Esophagus mucosa (tissue), 1 donor: ENCODE results near the gene WBP1. TPM values are rescaled to one million over a fixed set of nuclear protein-coding genes. Genes with fewer than 3 reads are reported as not detected.
A peak's percentile ranks its signal among the peaks of the same experiment; 100 is the strongest.
"Not testable (repeated sequence)": the region's sequence is repeated elsewhere in the genome, so short reads cannot be mapped to it uniquely, and the experiment has no call there.

ENCODE experiments used
- ATAC-seq: fragments of 200-7000 bp; cut with Tn5 transposase; one replicate; pipeline ENCODE4 v1.9.1; 2020
- total RNA-seq: library from RNA; stranded (reverse); gene quantifications from one replicate; pipeline ENCODE4 v1.2.4, GENCODE V29; 2023
- donor health status: DM: yes; HTN: yes; CAD: no.

WBP1 gene
- total RNA-seq, 1 donor from 2014 or later: 30.6 TPM

DNA sequence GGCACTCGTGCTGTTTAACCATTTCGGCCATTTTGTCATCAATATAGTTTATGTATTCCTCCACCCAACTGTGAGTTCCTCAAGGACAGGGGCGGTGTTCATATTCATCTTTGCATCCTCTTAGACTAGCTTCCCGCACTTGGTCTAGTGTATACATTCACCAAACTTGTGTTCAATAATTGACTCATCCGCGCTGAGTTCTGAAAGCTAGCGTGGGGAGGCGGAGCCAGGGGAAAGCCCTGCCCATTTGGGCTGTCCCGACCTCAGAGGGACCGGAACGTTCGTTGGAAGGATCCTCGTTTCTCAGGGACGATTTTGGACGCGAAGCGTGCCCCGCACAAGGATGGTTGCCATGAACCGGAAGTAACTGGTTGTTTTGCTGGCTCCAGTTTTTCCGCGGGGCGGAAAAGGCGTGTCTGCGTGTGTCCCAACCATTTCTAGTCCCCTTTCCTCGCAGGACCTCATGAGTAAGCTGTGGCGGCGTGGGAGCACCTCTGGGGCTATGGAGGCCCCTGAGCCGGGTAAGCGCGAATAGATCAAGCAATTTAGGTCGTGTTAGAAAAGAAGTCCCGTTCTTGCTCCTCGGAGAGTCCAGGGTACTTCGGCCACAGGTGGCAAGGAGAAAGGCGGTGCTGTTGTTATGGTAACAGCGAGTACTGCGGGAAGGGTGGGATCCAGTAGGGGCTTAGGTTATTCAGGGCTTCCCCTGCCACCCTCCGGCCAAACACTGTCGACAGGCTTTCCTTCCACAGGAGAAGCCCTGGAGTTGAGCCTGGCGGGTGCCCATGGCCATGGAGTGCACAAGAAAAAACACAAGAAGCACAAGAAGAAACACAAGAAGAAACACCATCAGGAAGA lies 3.4 kb upstream of the WBP1 start, which contains the start of gene INO80B:
Gene INO80B (plus strand): TSS at position 434 of the 858 bp plus-strand sequence. CDS start 30 bp downstream, at position 464.
- ATAC-seq: peak; percentile 75

DNA sequence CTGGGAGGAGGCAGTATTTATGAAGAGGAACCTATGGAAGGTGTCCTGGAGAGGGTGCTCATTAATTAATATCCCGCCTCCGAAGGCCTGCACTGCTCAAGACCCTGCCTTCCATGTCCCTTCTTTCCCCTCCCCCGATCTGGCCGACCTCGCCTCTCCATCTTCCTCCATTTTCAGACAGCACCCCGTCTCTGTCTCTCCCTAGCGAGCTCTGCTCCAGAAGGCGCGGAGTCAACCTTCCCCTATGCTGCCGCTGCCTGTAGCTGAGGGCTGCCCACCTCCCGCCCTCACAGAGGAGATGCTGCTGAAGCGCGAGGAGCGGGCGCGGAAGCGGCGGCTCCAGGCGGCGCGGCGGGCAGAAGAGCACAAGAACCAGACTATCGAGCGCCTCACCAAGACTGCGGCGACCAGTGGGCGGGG lies 1.1 kb upstream of the WBP1 start:
- ATAC-seq: no peak

DNA sequence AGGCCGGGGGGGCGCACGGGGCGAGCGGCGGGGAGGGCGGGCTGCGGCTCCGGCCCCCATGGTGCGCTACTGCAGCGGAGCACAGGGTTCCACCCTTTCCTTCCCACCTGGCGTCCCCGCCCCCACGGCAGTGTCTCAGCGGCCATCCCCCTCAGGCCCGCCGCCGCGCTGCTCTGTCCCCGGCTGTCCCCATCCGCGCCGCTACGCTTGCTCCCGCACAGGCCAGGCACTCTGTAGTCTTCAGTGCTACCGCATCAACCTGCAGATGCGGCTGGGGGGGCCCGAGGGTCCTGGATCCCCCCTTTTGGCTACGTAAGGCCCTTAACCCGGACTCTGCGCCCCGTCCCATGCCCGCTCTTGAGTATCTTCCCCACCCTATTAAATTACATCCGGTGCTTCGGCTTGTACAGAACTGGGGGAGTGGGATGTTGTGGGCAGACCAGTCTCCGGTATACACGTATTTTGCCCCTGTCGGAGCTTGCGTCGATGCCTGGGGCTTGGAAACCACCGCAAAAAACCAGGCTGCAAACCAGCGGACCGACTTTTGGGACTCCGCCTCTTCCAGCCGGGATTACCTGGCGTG lies 598 bp upstream of the WBP1 start:
- peak; percentile 42 for ATAC-seq

DNA sequence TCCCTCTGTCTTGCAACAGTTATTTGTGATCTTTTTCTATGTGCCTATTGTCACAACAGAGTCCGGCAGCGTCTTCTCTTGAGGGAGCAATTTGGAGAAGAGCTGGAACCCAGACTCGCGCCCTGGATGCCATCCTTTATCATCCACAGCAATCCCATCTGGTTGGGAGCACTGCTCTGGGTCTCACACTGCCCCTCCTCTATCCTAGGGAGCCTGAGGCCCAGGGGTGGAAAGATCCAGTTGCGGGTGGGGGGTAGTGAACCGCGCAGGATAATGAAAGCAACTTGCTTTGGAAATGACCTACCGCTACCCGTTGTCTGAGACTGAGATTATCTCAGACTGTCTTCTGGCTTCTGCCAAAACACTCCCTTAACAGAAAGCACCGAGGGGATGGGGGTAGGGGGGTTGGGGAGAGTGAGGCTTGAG lies 713 bp downstream of the WBP1 start:
- no peak for ATAC-seq

DNA sequence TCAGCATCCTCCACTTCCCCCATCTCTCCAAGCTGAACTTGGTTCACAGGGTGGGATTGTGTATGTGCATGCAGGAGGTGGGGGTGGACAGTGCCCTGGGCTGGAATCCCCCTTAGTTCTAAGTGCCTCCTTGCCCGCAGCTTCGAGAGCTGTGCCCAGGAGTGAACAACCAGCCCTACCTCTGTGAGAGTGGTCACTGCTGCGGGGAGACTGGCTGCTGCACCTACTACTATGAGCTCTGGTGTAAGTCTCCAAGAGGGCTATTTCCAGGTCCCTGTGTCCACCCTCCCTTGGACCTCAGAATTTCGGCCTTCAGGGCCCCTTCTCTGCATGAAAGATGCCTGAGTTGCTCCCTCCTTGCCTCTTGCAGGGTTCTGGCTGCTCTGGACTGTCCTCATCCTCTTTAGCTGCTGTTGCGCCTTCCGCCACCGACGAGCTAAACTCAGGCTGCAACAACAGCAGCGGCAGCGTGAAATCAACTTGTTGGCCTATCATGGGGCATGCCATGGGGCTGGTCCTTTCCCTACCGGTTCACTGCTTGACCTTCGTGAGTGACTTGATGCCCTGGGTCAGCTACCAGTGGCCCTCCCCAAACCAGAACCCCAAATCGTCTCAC lies 1.4 kb downstream of the WBP1 start:
- not testable (repeated sequence) for ATAC-seq

DNA sequence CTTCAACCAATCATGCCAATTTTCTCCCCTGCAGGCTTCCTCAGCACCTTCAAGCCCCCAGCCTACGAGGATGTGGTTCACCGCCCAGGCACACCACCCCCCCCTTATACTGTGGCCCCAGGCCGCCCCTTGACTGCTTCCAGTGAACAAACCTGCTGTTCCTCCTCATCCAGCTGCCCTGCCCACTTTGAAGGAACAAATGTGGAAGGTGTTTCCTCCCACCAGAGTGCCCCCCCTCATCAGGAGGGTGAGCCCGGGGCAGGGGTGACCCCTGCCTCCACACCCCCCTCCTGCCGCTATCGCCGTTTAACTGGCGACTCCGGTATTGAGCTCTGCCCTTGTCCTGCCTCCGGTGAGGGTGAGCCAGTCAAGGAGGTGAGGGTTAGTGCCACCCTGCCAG lies 1.9 kb downstream of the WBP1 start:
- not testable (repeated sequence) for ATAC-seq

DNA sequence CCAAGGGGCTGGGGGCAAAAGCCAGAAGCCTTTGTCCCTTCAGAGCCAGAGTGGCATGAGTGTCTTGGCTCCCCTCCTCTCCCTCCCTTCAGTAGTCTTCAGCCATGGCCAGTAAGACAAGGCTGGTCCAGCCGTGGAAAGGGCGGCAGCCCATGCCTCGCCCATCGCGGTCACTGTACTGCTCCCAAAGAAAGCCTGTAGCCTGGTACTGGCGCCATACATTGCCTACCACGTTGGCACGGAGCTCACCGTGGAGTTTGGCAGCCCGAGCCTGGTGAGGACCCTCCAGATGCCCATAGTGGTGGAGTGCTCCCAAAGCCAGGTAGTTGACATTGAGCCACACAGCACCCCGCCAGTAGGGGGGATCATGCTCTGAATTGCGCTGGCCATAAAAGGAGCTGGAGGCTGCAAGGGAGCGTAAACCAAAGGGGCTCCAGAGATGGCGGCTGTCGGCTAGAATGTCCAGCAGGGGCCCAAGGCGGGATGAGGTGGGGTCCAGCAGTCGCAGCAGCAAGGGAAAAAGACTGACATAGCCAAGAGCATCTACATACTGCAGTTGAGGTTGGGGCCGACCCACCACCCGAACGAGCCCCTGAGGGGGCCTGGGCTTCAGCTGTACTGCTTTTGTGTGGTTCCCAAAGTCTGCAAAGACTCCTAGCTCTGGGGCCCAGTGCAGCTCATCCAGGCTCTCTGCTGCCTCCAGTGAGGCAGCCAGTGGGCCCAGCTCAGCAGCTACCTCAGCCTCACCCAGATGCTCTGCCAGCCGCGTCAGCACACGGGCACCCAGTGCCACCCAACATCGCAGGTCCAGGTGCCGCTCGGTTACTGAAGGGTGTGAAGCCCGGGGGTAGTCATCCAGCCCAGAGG lies 3.2 kb downstream of the WBP1 start:
- ATAC-seq: no peak

DNA sequence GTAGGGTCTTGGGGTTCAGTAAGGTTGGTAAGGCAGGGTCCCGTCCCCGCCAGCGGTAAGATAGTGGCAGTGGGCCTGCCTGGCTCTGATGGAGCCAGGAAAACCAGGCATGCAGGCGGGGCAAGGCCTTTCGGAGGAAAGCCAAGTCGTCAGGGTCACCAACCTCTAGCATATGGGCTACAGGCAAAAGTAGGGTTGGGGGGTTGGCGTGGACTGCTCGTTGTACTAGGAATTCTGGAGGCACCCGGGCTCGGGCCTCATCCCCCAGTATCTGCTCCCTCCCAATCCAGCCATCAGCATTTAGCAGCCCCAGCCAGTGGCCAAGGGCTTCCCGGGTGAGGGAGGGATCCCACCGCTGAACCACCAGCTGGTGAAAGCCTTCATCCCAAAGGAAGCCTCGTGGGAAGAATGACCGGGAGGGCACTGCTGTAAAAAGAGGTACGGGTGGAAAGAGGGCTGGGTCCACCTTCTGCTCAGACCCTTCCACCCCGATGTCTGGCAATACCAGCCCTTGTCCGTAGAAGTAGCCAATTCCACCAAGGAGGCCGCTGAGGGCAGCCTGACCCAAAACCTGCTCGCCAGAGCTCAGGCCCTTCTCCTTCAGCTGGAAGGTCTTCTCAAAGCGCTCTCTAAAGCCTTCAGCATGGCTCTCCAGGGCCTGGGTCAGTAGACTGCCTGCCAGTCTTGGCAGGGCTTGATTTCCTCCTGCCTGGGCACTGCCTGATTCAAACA lies 4.0 kb downstream of the WBP1 start:
- ATAC-seq: no peak

DNA sequence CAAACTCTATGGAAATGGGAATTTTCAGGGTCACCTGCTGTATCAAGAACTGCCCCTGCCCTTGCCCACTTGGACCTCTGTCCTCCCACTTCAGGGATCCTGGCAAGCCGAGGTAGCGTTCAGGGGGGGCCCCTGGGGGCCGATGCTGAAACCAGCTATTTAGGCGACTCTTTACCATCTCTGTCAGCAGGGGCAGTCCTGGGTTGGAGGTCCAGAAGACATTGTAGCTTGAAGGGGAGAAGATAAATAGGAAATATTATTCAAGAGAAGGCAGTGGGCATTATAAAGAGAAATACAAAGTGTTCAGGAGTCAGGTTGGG lies 4.5 kb downstream of the WBP1 start:
- no peak for ATAC-seq

DNA sequence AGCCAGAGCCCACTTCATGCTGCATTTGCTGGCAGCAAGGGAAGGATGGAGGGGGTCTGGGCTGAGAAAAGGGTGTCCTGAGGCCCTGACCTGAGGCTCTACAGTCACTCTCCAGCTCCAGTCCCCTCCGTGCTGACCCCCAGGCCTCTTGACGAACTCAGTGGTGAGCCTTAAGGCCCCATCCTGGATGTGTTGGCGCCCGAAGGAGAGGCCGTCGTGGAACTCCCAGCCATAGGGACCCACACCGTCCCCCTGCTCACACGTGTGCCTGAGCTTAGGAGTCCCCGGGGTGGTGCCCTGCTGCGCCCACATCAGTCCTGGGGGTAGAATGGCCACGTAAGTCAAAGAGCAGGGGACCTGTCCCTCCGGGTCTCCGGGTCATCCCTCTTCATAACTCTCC lies 6.2 kb downstream of the WBP1 start:
- peak; percentile 32 for ATAC-seq

DNA sequence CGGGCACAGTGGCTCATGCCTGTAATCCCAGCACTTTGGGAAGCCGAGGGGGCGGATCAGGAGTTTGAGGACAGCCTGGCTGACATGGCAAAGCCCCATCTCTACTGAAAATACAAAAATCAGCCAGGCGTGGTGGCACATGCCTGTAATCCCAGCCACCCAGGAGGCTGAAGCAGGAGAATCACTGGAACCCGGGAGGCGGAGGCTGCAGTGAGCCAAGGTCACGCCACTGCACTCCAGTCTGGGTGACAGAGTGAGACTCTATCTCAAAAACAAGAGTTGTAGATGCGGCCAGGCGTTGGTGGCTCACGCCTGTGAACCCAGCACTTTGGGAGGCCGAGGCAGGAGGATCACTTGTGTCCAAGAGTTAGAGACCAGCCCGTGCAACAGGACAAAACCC lies 12.5 kb downstream of the WBP1 start:
- not testable (repeated sequence) for ATAC-seq

DNA sequence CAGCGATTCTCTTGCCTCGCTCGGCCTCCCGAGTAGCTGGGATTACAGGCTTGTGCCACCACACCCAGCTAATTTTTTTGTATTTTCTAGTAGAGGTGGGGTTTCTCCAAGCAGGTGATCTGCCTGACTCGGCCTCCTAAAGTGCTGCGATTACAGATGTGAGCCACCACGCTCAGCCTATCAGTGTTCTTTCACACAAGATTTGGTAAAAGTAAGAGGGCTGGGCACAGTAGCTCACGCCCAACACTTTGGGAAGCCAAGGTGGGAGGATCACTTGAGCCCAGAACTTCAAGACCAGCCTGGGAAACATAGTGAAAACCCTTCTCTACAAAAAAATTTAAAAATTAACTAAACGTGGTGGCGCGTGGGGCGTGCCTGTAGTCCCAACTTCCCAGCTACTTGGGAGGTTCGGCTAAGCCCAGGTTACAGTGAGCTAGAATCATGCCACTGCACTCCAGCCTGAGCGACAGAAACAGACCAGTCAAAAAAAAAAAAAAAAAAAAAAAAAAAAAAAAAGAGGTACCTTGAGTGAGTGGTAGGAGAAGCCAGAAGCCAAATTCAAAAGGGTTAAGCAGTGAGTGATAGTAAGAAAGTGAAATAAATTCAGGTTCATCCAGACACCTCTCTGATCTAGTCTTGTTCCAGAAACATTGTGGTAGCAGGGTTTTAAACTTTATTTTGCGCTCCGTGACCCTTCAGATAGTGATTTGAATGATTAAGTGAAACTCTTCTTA lies 13.3 kb downstream of the WBP1 start:
- ATAC-seq: peak; percentile 45

DNA sequence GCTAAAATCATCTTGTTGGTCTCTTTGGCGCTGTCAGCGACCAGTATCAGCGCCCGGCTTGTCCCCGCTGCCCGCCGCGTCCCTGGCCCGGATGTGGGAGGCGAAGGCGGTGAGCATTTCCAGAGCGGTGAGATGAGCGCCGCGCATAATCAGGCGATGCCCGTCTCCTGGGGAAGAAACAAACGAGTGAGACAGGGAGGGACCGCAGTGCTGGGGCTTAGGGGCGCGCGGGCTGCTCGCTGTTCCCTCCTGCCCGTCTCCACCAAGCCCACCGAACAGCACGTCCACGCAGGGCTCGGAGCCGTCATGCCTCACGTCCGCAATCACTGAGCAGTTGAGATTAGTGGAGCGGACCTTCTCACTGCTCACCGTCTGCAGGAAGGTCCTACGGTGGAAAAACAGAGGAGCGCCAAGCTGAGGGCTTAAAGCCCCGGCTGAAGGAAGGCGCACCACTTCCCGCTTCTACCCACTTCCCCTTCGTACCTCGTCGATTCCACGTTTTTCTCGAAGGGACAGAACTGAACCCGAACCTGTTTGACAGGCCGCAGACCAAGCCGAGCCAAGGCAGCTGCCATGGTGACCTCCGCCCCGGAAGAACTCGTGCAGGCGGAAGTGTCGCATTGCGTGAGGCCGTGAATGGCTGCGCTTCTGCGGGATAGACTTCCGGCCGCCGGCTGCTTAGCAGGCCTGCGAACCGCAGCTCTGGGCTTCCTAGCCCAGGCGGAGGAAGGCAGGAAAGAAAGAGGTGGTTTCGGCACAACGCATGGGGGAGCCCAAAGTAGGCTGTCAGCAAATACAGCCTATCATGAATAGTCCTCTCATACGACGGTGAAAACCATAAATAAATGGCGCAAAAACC lies 14.1 kb downstream of the WBP1 start, which contains the start of gene MRPL53:
Gene MRPL53 (minus strand): TSS at position 595 of the 859 bp plus-strand sequence. CDS start 20 bp downstream, at position 575.
- ATAC-seq: peak; percentile 95

DNA sequence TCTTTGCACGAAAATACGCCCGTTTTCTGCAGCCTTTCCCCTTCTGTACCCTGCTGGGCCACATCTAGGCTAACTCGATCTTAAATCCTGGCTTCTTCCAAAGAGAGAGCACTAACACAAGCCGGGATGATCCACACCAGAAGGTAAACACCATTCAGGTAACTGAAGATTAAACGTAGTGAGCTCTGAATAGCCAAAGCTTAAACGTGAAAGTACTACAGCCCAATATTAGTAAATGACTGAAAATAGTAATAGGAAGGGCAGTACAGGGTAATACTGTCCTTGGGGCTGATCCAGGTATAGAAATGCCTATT lies 14.7 kb downstream of the WBP1 start:
- peak; percentile 4 for ATAC-seq

DNA sequence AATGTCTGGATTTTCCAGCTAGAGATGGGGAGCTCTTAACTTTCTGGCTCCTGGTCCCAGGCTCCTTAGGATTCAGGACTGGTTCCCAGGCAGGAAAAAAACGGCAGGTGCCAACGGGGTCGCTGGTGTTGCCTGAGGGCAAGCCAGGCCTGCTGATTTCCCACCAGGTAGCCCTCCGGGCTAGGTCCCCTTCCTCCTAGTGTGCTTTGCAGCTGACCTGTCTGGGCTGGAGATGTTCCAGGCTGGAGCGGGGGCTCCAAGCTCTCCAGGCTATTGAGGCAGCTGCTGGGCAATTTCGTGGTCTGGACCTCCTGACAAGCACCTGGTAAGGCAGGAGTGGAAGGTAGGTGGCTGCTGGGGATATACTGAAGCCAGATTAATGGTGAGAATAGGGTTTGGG lies 16.2 kb downstream of the WBP1 start:
- no peak for ATAC-seq

DNA sequence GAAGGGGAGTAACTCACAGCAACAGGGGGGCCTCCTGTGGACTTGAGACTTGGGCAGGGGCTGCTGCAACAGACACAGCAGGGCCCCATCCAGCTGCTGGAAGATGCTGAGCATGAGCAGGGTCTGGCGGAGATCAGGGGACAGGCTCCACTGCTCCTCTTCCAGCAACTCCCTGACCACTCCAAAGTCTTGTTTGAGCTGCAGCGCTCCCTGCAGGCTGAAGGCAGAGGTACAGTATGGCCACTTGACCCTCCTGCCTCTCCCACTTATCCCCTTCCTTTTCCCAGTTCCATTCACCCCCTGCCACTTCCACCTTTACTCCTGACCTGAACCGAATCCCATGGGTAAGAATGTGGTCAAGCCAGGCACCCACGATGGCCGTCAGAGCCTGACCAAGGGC lies 16.7 kb downstream of the WBP1 start:
- no peak for ATAC-seq

DNA sequence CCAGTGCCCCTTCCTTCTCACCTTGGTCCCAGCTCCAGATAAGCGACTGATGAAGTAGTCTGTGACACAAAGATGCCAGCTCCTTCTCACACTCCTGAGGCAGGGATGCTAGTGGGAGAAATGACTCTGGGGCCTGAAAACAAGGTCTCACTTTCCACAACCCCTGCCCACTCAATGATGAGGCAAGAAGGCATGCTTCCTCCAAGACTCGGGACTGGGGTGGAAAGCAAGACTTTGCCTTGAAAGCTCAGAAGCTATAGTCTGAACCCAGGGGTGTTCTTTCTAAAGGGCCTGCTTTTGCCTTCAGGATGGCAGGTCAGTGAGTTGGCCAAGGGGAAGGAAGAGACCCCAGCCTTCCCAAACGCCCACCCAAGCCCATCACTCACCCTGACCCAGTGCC lies 23.2 kb downstream of the WBP1 start:
- ATAC-seq: no peak

DNA sequence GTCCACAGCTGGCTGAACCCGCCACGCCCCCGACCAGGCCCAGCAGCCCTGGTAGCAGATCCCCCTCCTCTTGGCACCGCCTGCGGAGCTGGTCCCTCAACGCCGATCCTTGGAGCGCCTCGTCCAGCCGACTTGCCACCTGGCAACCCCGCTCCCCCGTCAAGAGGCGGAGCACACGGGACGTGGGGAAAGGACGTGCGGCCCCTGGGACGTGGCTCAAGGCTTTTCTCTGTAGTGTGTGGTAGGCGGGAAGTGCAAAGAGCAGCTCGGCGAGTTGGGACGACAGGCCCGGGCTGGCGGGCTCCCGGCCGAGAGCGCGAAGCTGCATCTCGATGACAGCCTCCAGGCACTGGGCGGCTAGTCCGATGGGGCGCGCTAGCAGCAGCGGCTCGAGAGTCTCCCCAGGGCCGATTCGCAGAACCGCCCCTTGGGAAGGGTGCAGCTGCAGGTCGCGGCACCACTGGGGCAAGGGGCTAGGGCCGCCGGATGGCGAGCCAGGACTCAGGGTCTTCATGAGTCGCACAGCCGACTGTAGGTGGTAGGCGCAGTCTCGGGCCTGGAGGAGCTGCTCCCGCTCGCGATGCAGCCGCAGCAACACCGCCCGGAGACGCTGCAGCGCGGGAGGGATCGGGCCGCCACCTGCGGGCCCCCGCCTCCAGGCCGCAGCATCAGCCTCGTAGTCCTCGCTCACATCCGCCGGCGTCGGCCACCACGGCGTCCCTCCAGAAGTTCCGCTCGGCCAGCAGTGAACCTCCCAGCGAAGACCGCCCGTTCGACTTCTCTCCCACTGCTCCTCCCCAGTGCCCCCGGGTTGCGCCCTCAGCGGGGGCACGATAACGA lies 23.9 kb downstream of the WBP1 start:
- ATAC-seq: peak; percentile 51
